Diencephalon (tissue), 1 donor: ENCODE results near the gene FAM156B. TPM values are rescaled to one million over a fixed set of nuclear protein-coding genes. Genes with fewer than 3 reads are reported as not detected.

Experiments
- total RNA-seq: library from RNA; depleted of rRNA; stranded (reverse); fragments of >200 nt; gene quantifications from one replicate; pipeline ENCODE4 v1.2.3, GENCODE V29; 2014

FAM156B gene
- 24.0 TPM for total RNA-seq

GRCh38 chrX:52896855-52897709, at the start of gene FAM156B:
TSS of gene FAM156B (plus strand) at chrX:52897330. CDS start at chrX:52907226, 9,896 bp downstream.

GRCh38 chrX:52867610-52868348, 29.4 kb upstream of the FAM156B start, which contains the start of gene XAGE3:
TSS of gene XAGE3 (minus strand) at chrX:52868083. CDS start at chrX:52867133, 950 bp downstream.

Other genes starting within 250 kb of the FAM156B start
- gene SSX7, start 242.4 kb upstream of the FAM156B start, total RNA-seq, result not detected
- gene SSX2, start 190.2 kb upstream of the FAM156B start, total RNA-seq, result not detected
- not detected for gene SSX2B, start 146.1 kb upstream of the FAM156B start, total RNA-seq
- gene SPANXN5, start 99.9 kb upstream of the FAM156B start, total RNA-seq, result not detected
- not detected for gene XAGE5, start 86.0 kb upstream of the FAM156B start, total RNA-seq
- not detected for gene XAGE3, start 29.2 kb upstream of the FAM156B start, total RNA-seq
- gene FAM156A, start 61.2 kb downstream of the FAM156B start, total RNA-seq, result 15.7 TPM
- 27.0 TPM for gene GPR173, start 151.5 kb downstream of the FAM156B start, total RNA-seq
- 28.4 TPM for gene TSPYL2, start 185.0 kb downstream of the FAM156B start, total RNA-seq
- gene KANTR, start 196.8 kb downstream of the FAM156B start, total RNA-seq, result 34.4 TPM